SU-DHL-6 (cell line): ENCODE data around the gene MAML3.

Source experiments
- CTCF ChIP-seq: fragments of 200-600 bp; sonication (generic); IDR thresholded peaks from one replicate; pipeline ENCODE4 v1.5.1; 2017; ENCODE audit warnings: antibody characterized with exemption, mild to moderate bottlenecking, low read length, moderate library complexity; ENCODE audit not compliant: insufficient read depth, poor library complexity, severe bottlenecking
- EZH2phosphoT487 ChIP-seq: fragments of 200-600 bp; sonication (generic), shearing (Covaris generic); conservative IDR thresholded peaks from 2 replicates; pipeline ENCODE4 v1.6.1; 2018; ENCODE audit warnings: mild to moderate bottlenecking, antibody characterized with exemption, low read length, moderate library complexity, mixed read lengths

GRCh38 chr4:140108713-140109230, 45.2 kb downstream of the MAML3 start:
- TF ChIP-seq CTCF = no peak
- no peak for TF ChIP-seq EZH2phosphoT487
